Testis (tissue), 3 donors: ENCODE results near the gene TPRG1. TPM values are rescaled to one million over a fixed set of nuclear protein-coding genes. Genes with fewer than 3 reads are reported as not detected.

ENCODE experiments used
- DNase-seq: peaks from one replicate; pipeline ENCODE4 v3.0.0-alpha.2; 2019
- H3K27ac ChIP-seq, 2 donors: fragments of 200-600 bp; sonication (generic); one replicate each; pipeline ENCODE4 v1.5.1; 2019
- H3K27me3 ChIP-seq: fragments of 200-600 bp; sonication (generic); one replicate; pipeline ENCODE4 v1.5.1; 2019
- H3K36me3 ChIP-seq: fragments of 200-600 bp; sonication (generic); one replicate; pipeline ENCODE4 v1.5.1; 2017; ENCODE audit warnings: low read depth; ENCODE audit errors: missing control alignments
- H3K4me1 ChIP-seq: fragments of 200-600 bp; sonication (generic); one replicate; pipeline ENCODE4 v1.5.1; 2019
- H3K4me3 ChIP-seq, 2 donors: fragments of 200-600 bp; sonication (generic); one replicate each; pipeline ENCODE4 v1.5.1; 2017 to 2019
- H3K9me3 ChIP-seq: fragments of 200-600 bp; sonication (generic); one replicate; pipeline ENCODE4 v1.5.1; 2017
- POLR2A ChIP-seq: fragments of 450-650 bp; IDR thresholded peaks from one replicate; pipeline ENCODE4 v1.6.1; 2017; ENCODE audit warnings: antibody characterized with exemption, mild to moderate bottlenecking, moderate library complexity
- WGBS, 2 donors: methylation state at CpG; one replicate each; pipeline ENCODE4 v1.1.5; 2018; 5-methylcytosine and 5-hydroxymethylcytosine counted together
- intact Hi-C: fragments of 100-400 bp; cut with DNase I; formaldehyde crosslinking; loops from one replicate; pipeline ENCODE4 v1.15.1; 2023; ENCODE audit warnings: low total_unique reads
- polyA plus RNA-seq: library from polyadenylated mRNA; stranded (reverse); fragments of 350-450 nt; fragmentation: Illumina TruSeq; extraction: RNeasy Lipid Tissue Mini Kit (QIAGEN cat#74804); gene quantifications from one replicate; pipeline ENCODE4 v1.2.3, GENCODE V29; 2014; ENCODE audit warnings: low read depth, low replicate concordance; ENCODE audit not compliant: insufficient read depth
- total RNA-seq, 2 donors: library from RNA; depleted of rRNA; stranded (reverse); fragments of >200 nt; gene quantifications; one replicate each; pipeline ENCODE4 v1.2.3, GENCODE V29; 2016
- TF ChIP-seq, protein P1 (sequence below), 3 experiments: fragments of 450-650 bp in 2 of 3; fragments of 200-600 bp in 1 of 3; sonication (generic) in 1 of 3; IDR thresholded peaks; one replicate each; pipeline ENCODE4 v1.5.1; 2016 to 2019; ENCODE audit warnings: antibody characterized with exemption in 3 of 3, mild to moderate bottlenecking in 2 of 3, moderate library complexity in 1 of 3

The TPRG1 gene
- total and polyA plus RNA-seq, 3 donors from 2014 or later: 15.5 to 25.2 (median 15.9) TPM

DNA sequence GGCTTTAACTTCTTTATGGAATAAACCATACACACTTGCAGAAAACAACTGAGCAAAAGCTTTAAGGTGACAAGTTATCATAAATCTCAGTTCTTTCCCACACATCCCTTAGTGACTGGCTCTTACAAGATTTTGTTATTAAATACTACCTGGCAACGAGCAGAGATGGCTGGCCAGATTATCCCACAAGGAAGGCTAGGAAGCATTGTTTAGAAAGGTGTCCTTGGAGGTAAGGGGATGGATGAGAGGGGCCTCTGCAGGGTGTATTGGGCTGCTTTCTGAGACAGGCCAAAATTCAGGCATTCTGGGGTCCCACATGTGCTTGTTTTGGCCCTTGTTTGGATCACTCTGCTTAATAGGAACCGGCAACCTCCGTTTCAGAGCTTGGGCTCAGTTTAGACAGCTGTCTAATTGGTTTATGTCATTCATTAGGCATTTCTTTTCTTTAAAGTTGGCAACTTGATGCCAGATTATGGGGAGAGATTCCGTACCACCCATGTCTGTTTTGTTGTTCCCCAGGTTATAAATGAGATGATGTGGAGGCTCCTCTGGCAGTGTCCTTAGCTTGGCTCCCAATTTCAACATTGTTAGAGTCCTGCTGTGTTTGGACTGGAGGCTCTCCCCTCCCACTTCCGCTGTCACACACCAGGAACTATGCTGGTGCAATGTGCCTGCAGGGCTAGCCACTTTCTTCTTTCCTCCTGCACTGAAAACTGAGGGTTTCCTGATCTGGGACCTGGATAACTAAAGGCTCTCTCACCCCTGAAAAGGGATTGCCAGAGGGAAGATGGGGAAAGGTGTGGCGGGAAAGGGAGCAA lies 121.1 kb downstream of the TPRG1 start:
- Histone ChIP-seq H3K27ac (no peak overlapping the region), H3K36me3 (no peaks in the 10 kb centered on the region), H3K9me3 (no peaks in the 10 kb centered on the region), H3K4me1 (no peaks in the 10 kb centered on the region), H3K27me3 (no peaks in the 10 kb centered on the region), H3K4me3 (no peak overlapping the region)
- no peak for DNase-seq
- 80 to 84% methylated on average over 6 of the region's 6 CpGs for WGBS, 2 donors
- intact Hi-C loops: no loop called here
- TF ChIP-seq, protein P1, sequence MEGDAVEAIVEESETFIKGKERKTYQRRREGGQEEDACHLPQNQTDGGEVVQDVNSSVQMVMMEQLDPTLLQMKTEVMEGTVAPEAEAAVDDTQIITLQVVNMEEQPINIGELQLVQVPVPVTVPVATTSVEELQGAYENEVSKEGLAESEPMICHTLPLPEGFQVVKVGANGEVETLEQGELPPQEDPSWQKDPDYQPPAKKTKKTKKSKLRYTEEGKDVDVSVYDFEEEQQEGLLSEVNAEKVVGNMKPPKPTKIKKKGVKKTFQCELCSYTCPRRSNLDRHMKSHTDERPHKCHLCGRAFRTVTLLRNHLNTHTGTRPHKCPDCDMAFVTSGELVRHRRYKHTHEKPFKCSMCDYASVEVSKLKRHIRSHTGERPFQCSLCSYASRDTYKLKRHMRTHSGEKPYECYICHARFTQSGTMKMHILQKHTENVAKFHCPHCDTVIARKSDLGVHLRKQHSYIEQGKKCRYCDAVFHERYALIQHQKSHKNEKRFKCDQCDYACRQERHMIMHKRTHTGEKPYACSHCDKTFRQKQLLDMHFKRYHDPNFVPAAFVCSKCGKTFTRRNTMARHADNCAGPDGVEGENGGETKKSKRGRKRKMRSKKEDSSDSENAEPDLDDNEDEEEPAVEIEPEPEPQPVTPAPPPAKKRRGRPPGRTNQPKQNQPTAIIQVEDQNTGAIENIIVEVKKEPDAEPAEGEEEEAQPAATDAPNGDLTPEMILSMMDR (IDR thresholded peaks at IDR 0.05): no peak
- no peak for TF ChIP-seq POLR2A

DNA sequence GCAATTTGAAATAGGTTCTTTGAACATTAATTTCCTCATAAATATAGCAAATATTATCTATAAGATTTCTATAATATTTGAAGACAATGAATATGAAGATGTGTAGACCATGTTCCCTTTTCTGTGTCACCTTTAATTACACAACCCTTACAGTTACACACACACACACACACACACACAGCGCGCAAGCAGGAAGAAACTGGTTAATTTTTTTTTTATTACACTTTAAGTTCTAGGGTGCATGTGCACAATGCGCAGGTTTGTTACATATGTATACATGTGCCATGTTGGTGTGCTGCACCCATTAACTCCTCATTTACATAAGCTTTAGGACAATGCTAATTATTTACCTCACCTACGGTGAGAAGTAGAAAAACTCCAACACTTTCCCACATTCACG lies 122.9 kb downstream of the TPRG1 start:
- intact Hi-C loops: no loop called here
- no peaks in the 10 kb centered on the region for H3K4me1 ChIP-seq
- TF ChIP-seq, protein P1 (IDR thresholded peaks at IDR 0.05): no peak
- no peak for TF ChIP-seq POLR2A
- H3K27ac ChIP-seq: no peak overlapping the region
- no peaks in the 10 kb centered on the region for H3K27me3 ChIP-seq
- no peaks in the 10 kb centered on the region for H3K9me3 ChIP-seq
- no peak for DNase-seq
- no peaks in the 10 kb centered on the region for H3K36me3 ChIP-seq
- WGBS, 2 donors: 96% methylated on average over 5 of the region's 5 CpGs
- H3K4me3 ChIP-seq: no peak overlapping the region

DNA sequence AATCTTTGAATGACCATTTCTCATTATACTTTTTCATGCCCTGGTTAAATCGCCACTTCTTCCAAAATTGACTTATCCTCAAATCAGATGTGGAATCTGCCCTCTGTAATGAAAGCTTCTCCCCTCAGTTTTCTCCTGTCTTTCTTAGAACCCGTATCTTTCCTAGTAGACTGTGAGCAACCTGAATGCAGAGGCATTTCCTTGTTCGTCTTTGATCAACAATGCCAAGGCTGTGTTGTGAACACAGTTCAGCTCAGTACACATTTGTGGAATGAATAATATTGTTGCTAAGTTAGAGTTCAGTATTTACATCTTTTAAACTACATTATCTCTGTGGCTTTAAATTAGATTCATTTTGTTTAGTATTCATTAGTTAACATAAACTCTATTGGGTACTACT lies 123.3 kb downstream of the TPRG1 start:
- TF ChIP-seq, protein P1 (IDR thresholded peaks at IDR 0.05): no peak
- no peak for TF ChIP-seq POLR2A
- no peak overlapping the region for H3K27ac ChIP-seq
- no peaks in the 10 kb centered on the region for H3K27me3 ChIP-seq
- no peaks in the 10 kb centered on the region for H3K9me3 ChIP-seq
- H3K36me3 ChIP-seq: no peaks in the 10 kb centered on the region
- 93 to 95% methylated on average over 3 of the region's 3 CpGs for WGBS, 2 donors
- H3K4me3 ChIP-seq: no peak overlapping the region
- intact Hi-C loops: no loop called here
- DNase-seq: no peak
- H3K4me1 ChIP-seq: no peaks in the 10 kb centered on the region

- no peak for DNase-seq
- 94 to 96% methylated on average over 4 of the region's 4 CpGs for WGBS, 2 donors
- Histone ChIP-seq H3K4me3 (no peak overlapping the region), H3K4me1 (no peaks in the 10 kb centered on the region), H3K27me3 (no peaks in the 10 kb centered on the region), H3K36me3 (no peaks in the 10 kb centered on the region), H3K9me3 (no peaks in the 10 kb centered on the region), H3K27ac (no peak overlapping the region)
- no peak for TF ChIP-seq POLR2A
- intact Hi-C loops: no loop called here
Observed at GRCh38 chr3:189297932-189298331, 126.2 kb downstream of the TPRG1 start.

DNA sequence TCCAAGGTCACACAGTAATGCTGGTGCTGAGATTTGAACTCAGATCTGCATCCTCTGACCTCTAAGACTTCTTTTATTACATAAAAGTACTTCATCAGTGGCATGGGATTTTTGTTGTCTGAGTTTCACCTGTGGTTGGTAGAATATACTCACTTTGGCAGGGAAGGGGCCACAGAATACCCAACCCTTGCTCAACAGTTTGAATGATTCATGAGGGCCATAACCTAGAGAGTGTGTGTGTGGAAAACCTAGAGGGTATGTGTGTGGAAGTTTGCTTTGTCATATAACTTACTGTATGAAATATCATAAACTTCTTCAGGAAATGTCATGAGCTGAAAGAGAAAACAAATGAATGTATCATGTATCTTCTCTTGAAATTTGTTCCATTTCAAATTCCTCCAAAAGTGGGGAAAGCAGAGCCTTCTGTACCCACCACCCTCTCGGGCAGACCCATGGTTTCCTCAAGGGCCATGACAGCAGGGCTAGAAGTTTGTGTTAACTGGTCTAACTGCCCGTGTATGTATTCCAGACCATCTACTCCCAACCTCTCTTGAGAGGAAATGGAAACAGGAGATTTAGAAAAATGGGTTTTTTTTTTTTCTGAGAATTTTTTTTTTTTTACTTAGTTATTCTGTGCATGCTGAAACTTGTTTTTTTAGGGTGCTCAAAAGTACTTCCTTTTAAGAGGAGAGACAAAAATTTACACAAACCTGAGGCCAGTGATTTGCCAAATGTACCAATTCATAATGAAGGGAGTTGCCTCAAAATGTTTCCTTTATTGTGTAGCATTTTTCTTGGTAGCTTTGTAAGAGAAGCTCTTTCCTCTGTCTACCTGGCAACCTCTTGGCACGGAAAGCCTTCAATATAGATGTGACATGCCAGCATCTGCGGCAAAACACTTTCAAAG lies 127.0 kb downstream of the TPRG1 start:
- Histone ChIP-seq H3K4me3 (no peak overlapping the region), H3K27ac (no peak overlapping the region), H3K27me3 (no peaks in the 10 kb centered on the region), H3K36me3 (no peaks in the 10 kb centered on the region), H3K9me3 (no peaks in the 10 kb centered on the region), H3K4me1 (no peaks in the 10 kb centered on the region)
- DNase-seq: no peak
- TF ChIP-seq, protein P1 (IDR thresholded peaks at IDR 0.05): no peak
- TF ChIP-seq POLR2A: no peak
- intact Hi-C loops: no loop called here
- 95 to 96% methylated on average over 4 of the region's 4 CpGs for WGBS, 2 donors
